MCF 10A (cell line): ENCODE data around the gene CIRBP. TPM values are rescaled to one million over a fixed set of nuclear protein-coding genes. Genes with fewer than 3 reads are reported as not detected.
A peak's percentile ranks its signal among the peaks of the same experiment; 100 is the strongest.

Experiments
- BruUV-seq: library from RNA; stranded (reverse); fragments of 400-500 nt; replicated peaks from 2 replicates; lab custom pipeline; 2021; lab: Mats Ljungman, UMichigan
- CTCF ChIA-PET: fragments of 300-600 bp; sonication (Branson Sonifier 250); formaldehyde crosslinking; extraction: SDS; loops from one replicate; lab custom pipeline; 2021; ENCODE audit warnings: antibody characterized with exemption, inconsistent platforms; lab: Yijun Ruan, JAX
- POLR2A ChIA-PET: fragments of 300-600, 350-650 bp; sonication (Branson Sonifier 250); formaldehyde crosslinking; extraction: SDS; loops from one replicate; lab custom pipeline; 2020; ENCODE audit warnings: antibody characterized with exemption, inconsistent platforms; lab: Yijun Ruan, JAX
- DNase-seq: peaks from one replicate; pipeline ENCODE4 v3.0.0-alpha.2; 2018; ENCODE audit not compliant: unreplicated experiment
- H3K27ac Mint-ChIP-seq: one replicate; pipeline ENCODE4 v1.8.0; 2022; ENCODE audit warnings: mild to moderate bottlenecking, low read depth, mixed read lengths; ENCODE audit not compliant: unreplicated experiment
- H3K27me3 Mint-ChIP-seq: one replicate; pipeline ENCODE4 v1.8.0; 2022; ENCODE audit warnings: mixed read lengths; ENCODE audit not compliant: insufficient read depth, unreplicated experiment
- H3K36me3 Mint-ChIP-seq: one replicate; pipeline ENCODE4 v1.8.0; 2022; ENCODE audit warnings: mild to moderate bottlenecking, moderate library complexity, mixed read lengths; ENCODE audit not compliant: insufficient read depth, unreplicated experiment
- H3K4me1 Mint-ChIP-seq: one replicate; pipeline ENCODE4 v1.8.0; 2022; ENCODE audit warnings: mixed read lengths; ENCODE audit not compliant: insufficient read depth, unreplicated experiment
- H3K4me3 Mint-ChIP-seq: one replicate; pipeline ENCODE4 v1.8.0; 2022; ENCODE audit warnings: mild to moderate bottlenecking, moderate library complexity, mixed read lengths; ENCODE audit not compliant: unreplicated experiment
- H3K9me3 Mint-ChIP-seq: one replicate; pipeline ENCODE4 v1.8.0; 2022; ENCODE audit warnings: mixed read lengths; ENCODE audit not compliant: unreplicated experiment
- intact Hi-C: fragments of 100-400 bp; cut with micrococcal nuclease; formaldehyde crosslinking; loops from 2 replicates; pipeline ENCODE4 v1.14.1; 2022
- total RNA-seq: library from RNA; stranded (reverse); gene quantifications from 2 replicates; pipeline ENCODE4 v1.2.3, GENCODE V29; 2022
- TF ChIP-seq, protein P1 (sequence below): fragments of 200-600 bp; IDR thresholded peaks from one replicate; pipeline ENCODE4 v1.8.0; 2022; ENCODE audit warnings: antibody characterized with exemption, mild to moderate bottlenecking; ENCODE audit not compliant: unreplicated experiment

CIRBP gene
- total RNA-seq, 1 experiment from 2014 or later: 362 TPM

GRCh38 chr19:1322198-1322981, 53.3 kb downstream of the CIRBP start:
- Mint-ChIP-seq H3K4me3 (no peak overlapping the region), H3K9me3 (no peaks in the 10 kb centered on the region), H3K27ac (no peak overlapping the region), H3K4me1 (peaks cover 6% of the 10 kb centered on the region), H3K27me3 (peaks cover 12% of the 10 kb centered on the region), H3K36me3 (peaks cover 6% of the 10 kb centered on the region)
- BruUV-seq: no TSS peak
- TF ChIP-seq, protein P1, sequence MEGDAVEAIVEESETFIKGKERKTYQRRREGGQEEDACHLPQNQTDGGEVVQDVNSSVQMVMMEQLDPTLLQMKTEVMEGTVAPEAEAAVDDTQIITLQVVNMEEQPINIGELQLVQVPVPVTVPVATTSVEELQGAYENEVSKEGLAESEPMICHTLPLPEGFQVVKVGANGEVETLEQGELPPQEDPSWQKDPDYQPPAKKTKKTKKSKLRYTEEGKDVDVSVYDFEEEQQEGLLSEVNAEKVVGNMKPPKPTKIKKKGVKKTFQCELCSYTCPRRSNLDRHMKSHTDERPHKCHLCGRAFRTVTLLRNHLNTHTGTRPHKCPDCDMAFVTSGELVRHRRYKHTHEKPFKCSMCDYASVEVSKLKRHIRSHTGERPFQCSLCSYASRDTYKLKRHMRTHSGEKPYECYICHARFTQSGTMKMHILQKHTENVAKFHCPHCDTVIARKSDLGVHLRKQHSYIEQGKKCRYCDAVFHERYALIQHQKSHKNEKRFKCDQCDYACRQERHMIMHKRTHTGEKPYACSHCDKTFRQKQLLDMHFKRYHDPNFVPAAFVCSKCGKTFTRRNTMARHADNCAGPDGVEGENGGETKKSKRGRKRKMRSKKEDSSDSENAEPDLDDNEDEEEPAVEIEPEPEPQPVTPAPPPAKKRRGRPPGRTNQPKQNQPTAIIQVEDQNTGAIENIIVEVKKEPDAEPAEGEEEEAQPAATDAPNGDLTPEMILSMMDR: no peak
- ChIA-PET POLR2A (no interaction called here), CTCF (interaction anchor here (0.6 kb wide), 1 partner anchor 623 kb away, joined by 4 read pairs; no protein-coding TSS in a partner anchor)
- intact Hi-C loops: no loop called here
- no peak for DNase-seq

DNA sequence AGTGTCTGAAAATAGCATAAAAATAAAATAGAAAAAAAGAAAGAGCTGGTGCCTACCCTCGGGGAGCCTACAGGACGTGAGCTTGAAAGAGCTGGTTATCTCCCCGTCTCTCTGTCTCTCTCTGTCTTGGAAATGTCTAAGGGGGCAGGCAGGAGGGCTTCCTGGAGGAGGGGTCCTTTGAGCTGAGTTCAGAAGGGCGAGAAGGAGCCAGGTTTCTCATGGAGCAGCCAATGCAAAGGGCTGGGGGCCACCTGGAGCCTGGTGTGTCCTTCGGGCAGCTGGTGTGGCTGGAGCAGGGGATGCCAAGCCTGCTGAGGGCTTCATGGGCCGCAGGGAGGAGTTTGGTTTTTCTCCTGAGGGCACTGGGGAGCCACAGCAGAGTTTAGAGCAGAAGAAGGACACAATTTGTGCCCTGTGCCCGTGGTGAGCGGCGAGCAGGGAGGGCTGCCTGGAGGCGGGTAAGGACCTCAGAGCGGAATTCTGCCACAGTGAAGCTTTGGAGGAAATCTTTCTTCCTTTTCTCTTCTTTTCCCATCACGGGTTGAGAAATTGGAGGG, 55.2 kb downstream of the CIRBP start:
- H3K4me3 Mint-ChIP-seq: peak overlapping the region; percentile 38
- no peaks in the 10 kb centered on the region for H3K9me3 Mint-ChIP-seq
- DNase-seq: no peak
- no peak overlapping the region for H3K27ac Mint-ChIP-seq
- BruUV-seq: no TSS peak
- H3K4me1 Mint-ChIP-seq: peaks cover 6% of the 10 kb centered on the region
- peaks cover 3% of the 10 kb centered on the region for H3K36me3 Mint-ChIP-seq
- intact Hi-C loops: no loop called here
- CTCF ChIA-PET: interaction anchor here (0.7 kb wide), 1 partner anchor 11 kb away, joined by 3 read pairs; no protein-coding TSS in a partner anchor
- TF ChIP-seq, protein P1: no peak
- POLR2A ChIA-PET: interaction anchor here (1.5 kb wide), 1 partner anchor 9 kb away, joined by 3 read pairs; no protein-coding TSS in a partner anchor
- H3K27me3 Mint-ChIP-seq: peaks cover 12% of the 10 kb centered on the region

Other genes starting within 250 kb of the CIRBP start
- 130 and 146 TPM in 2 replicates for gene TMEM259, start 248.2 kb upstream of the CIRBP start, total RNA-seq
- gene RNU6-2, start 247.8 kb upstream of the CIRBP start, total RNA-seq: not detected in 2 replicates
- gene CNN2, start 242.7 kb upstream of the CIRBP start, total RNA-seq: 112 and 166 TPM in 2 replicates
- gene ABCA7, start 229.2 kb upstream of the CIRBP start, total RNA-seq: 10.3 and 18.2 TPM in 2 replicates
- gene ARHGAP45, start 202.2 kb upstream of the CIRBP start, total RNA-seq: 11.9 and 15.3 TPM in 2 replicates
- 184 and 201 TPM in 2 replicates for gene POLR2E, start 174.0 kb upstream of the CIRBP start, total RNA-seq
- gene GPX4, start 165.3 kb upstream of the CIRBP start, total RNA-seq: 179 and 191 TPM in 2 replicates
- 99.6 and 123 TPM in 2 replicates for gene SBNO2, start 95.1 kb upstream of the CIRBP start, total RNA-seq
- gene STK11, start 63.6 kb upstream of the CIRBP start, total RNA-seq: 63.1 and 65.6 TPM in 2 replicates
- 7.0 and 8.2 TPM in 2 replicates for gene CBARP, start 31.3 kb upstream of the CIRBP start, total RNA-seq
- gene ATP5F1D, start 27.6 kb upstream of the CIRBP start, total RNA-seq: 256 and 258 TPM in 2 replicates
- gene MIDN, start 20.7 kb upstream of the CIRBP start, total RNA-seq: 73.6 and 96.9 TPM in 2 replicates
- 71.0 and 85.2 TPM in 2 replicates for gene FAM174C, start 6.2 kb downstream of the CIRBP start, total RNA-seq
- not detected in 2 replicates for gene EFNA2, start 16.5 kb downstream of the CIRBP start, total RNA-seq
- 135 and 137 TPM in 2 replicates for gene NDUFS7, start 114.6 kb downstream of the CIRBP start, total RNA-seq
- 3.2 and 7.0 TPM in 2 replicates for gene GAMT, start 132.2 kb downstream of the CIRBP start, total RNA-seq
- gene DAZAP1, start 138.3 kb downstream of the CIRBP start, total RNA-seq: 219 and 246 TPM in 2 replicates
- gene RPS15, start 169.1 kb downstream of the CIRBP start, total RNA-seq: 1,168 and 1,243 TPM in 2 replicates
- gene APC2, start 180.8 kb downstream of the CIRBP start, total RNA-seq: 0.15 and 0.23 TPM in 2 replicates
- gene C19orf25, start 209.9 kb downstream of the CIRBP start, total RNA-seq: 36.3 and 40.5 TPM in 2 replicates
- 3.4 and 3.7 TPM in 2 replicates for gene PCSK4, start 221.0 kb downstream of the CIRBP start, total RNA-seq
- 3.8 TPM in 2 replicates for gene REEP6, start 221.8 kb downstream of the CIRBP start, total RNA-seq
- gene ADAMTSL5, start 243.7 kb downstream of the CIRBP start, total RNA-seq: 11.1 and 13.7 TPM in 2 replicates